ENCODE data around the gene AP4B1. TPM values are rescaled to one million over a fixed set of nuclear protein-coding genes. Genes with fewer than 3 reads are reported as not detected.

AP4B1 gene
- total and polyA plus RNA-seq, 2 of the 13 experiments (the other 11 are each of a cell fraction or from before 2014, with no cell fraction given), result 8.5 to 12.0 TPM

GRCh38 chr1:113905435-113905861 is 849 bp upstream of the AP4B1 start (continued):
- TF ChIP-seq ZNF646 (CRISPR knock-in tag; IDR thresholded peaks at IDR 0.05) (no peak), PCBP1 (IDR thresholded peaks at IDR 0.05; ENCODE audit: borderline replicate concordance, low read depth, low read length) (0 out of 2 replicates have a peak, but pooled peaks have one; percentile 4), MIXL1 (CRISPR knock-in tag; IDR thresholded peaks at IDR 0.05) (no peak), SETDB1 (CRISPR knock-in tag; IDR thresholded peaks at IDR 0.05; ENCODE audit: borderline replicate concordance) (no peak), KMT2B (CRISPR knock-in tag; IDR thresholded peaks at IDR 0.05) (no peak; the same call in 1 of the 2 replicates), ZNF747 (CRISPR knock-in tag; IDR thresholded peaks at IDR 0.05; ENCODE audit: borderline replicate concordance) (peak; percentile 14; the same call in 1 of the 2 replicates), ZSCAN21 (CRISPR knock-in tag; IDR thresholded peaks at IDR 0.05; ENCODE audit: borderline replicate concordance) (no peak), ZNF782 (CRISPR knock-in tag; IDR thresholded peaks at IDR 0.05; ENCODE audit: borderline replicate concordance) (no peak), AHDC1 (CRISPR knock-in tag; IDR thresholded peaks at IDR 0.05; ENCODE audit: borderline replicate concordance) (0 out of 2 replicates have a peak, but pooled peaks have one; percentile 31), RFX5 (IDR thresholded peaks at IDR 0.05; ENCODE audit: low read depth, low read length) (no peak), ZNF335 (CRISPR knock-in tag; IDR thresholded peaks at IDR 0.05) (no peak), ZNF773 (CRISPR knock-in tag; IDR thresholded peaks at IDR 0.05; ENCODE audit: borderline replicate concordance) (no peak), MBD4 (IDR thresholded peaks at IDR 0.05; ENCODE audit: borderline replicate concordance, low read length) (no peak), ZNF740 (CRISPR knock-in tag; IDR thresholded peaks at IDR 0.05) (no peak), ZNF724P (CRISPR knock-in tag; IDR thresholded peaks at IDR 0.05; ENCODE audit: borderline replicate concordance) (0 out of 2 replicates have a peak, but pooled peaks have one; percentile 19), ZBTB20 (CRISPR knock-in tag; IDR thresholded peaks at IDR 0.05; ENCODE audit: borderline replicate concordance, low read depth) (peak; percentile 4; the same call in 1 of the 2 replicates), ZMAT5 (CRISPR knock-in tag; IDR thresholded peaks at IDR 0.05; ENCODE audit: borderline replicate concordance, low read depth) (no peak)

Measured in HepG2 (cell line).